Measurements from ENCODE around the gene TMTC1. TPM values are rescaled to one million over a fixed set of nuclear protein-coding genes. Genes with fewer than 3 reads are reported as not detected.

TMTC1 gene
- polyA plus RNA-seq, 6 donors from 2014 or later, result not detected

- Mint-ChIP-seq H3K4me3 (no peak overlapping the region), H3K27ac (no peak overlapping the region), H3K4me1 (no peaks in the 10 kb centered on the region), H3K27me3 (no peaks in the 10 kb centered on the region), H3K9me3 (peaks cover 0 to 14% (median 0%) of the 10 kb centered on the region in 7 donors), H3K36me3 (no peaks in the 10 kb centered on the region)
- no peak for ATAC-seq (ENCODE audit: low read depth in 2 of 2)
- DNase-seq, result no peak
Observed at GRCh38 chr12:29742646-29743045, 41.1 kb downstream of the TMTC1 start.

- DNase-seq, result no peak
- ATAC-seq (ENCODE audit: low read depth in 2 of 2), result no peak
- Mint-ChIP-seq H3K4me1 (no peaks in the 10 kb centered on the region), H3K27me3 (no peaks in the 10 kb centered on the region), H3K9me3 (peaks cover 0 to 14% (median 1%) of the 10 kb centered on the region in 7 donors), H3K27ac (no peak overlapping the region), H3K36me3 (no peaks in the 10 kb centered on the region), H3K4me3 (no peak overlapping the region)
Observed at GRCh38 chr12:29741342-29742241, 42.1 kb downstream of the TMTC1 start.

GRCh38 chr12:29739279-29739991 is 44.3 kb downstream of the TMTC1 start:
- Mint-ChIP-seq H3K27me3 (no peaks in the 10 kb centered on the region), H3K27ac (no peak overlapping the region), H3K4me3 (no peak overlapping the region), H3K9me3 (peaks cover 0 to 14% (median 0%) of the 10 kb centered on the region in 7 donors), H3K4me1 (no peaks in the 10 kb centered on the region), H3K36me3 (no peaks in the 10 kb centered on the region)
- ATAC-seq (ENCODE audit: low read depth in 2 of 2) (no peak), DNase-seq (no peak)

GRCh38 chr12:29738365-29738764 is 45.4 kb downstream of the TMTC1 start:
- DNase-seq, result no peak
- Mint-ChIP-seq H3K9me3 (peaks cover 0 to 14% (median 0%) of the 10 kb centered on the region in 7 donors), H3K4me1 (no peaks in the 10 kb centered on the region), H3K36me3 (no peaks in the 10 kb centered on the region), H3K27me3 (no peaks in the 10 kb centered on the region), H3K4me3 (no peak overlapping the region), H3K27ac (no peak overlapping the region)
- no peak for ATAC-seq (ENCODE audit: low read depth in 2 of 2)

- no peak for ATAC-seq (ENCODE audit: low read depth in 2 of 2)
- no peak overlapping the region for H3K27ac Mint-ChIP-seq
- no peaks in the 10 kb centered on the region for H3K27me3 Mint-ChIP-seq
- peaks cover 0 to 8% (median 0%) of the 10 kb centered on the region in 7 donors for H3K9me3 Mint-ChIP-seq
- no peak overlapping the region for H3K4me3 Mint-ChIP-seq
- DNase-seq, result no peak
- H3K36me3 Mint-ChIP-seq, result no peaks in the 10 kb centered on the region
- H3K4me1 Mint-ChIP-seq, result no peaks in the 10 kb centered on the region
Observed at GRCh38 chr12:29737644-29738043, 46.1 kb downstream of the TMTC1 start.

- H3K27me3 Mint-ChIP-seq, result no peaks in the 10 kb centered on the region
- DNase-seq (no peak), ATAC-seq (ENCODE audit: low read depth in 2 of 2) (no peak)
- H3K36me3 Mint-ChIP-seq, result no peaks in the 10 kb centered on the region
- H3K4me3 Mint-ChIP-seq, result no peak overlapping the region
- no peak overlapping the region for H3K27ac Mint-ChIP-seq
- H3K4me1 Mint-ChIP-seq, result no peaks in the 10 kb centered on the region
- H3K9me3 Mint-ChIP-seq, result peaks cover 0 to 2% (median 0%) of the 10 kb centered on the region in 7 donors
Observed at GRCh38 chr12:29735604-29736003, 48.1 kb downstream of the TMTC1 start.

- Mint-ChIP-seq H3K36me3 (no peaks in the 10 kb centered on the region), H3K4me1 (no peaks in the 10 kb centered on the region), H3K27ac (no peak overlapping the region), H3K27me3 (no peaks in the 10 kb centered on the region), H3K4me3 (no peak overlapping the region), H3K9me3 (peaks cover 0 to 2% (median 0%) of the 10 kb centered on the region in 7 donors)
- ATAC-seq (ENCODE audit: low read depth in 2 of 2), result no peak
- no peak for DNase-seq
Observed at GRCh38 chr12:29734734-29735133, 49.0 kb downstream of the TMTC1 start.

- no peak overlapping the region for H3K27ac Mint-ChIP-seq
- no peaks in the 10 kb centered on the region for H3K4me1 Mint-ChIP-seq
- ATAC-seq (ENCODE audit: low read depth in 2 of 2), result no peak
- H3K9me3 Mint-ChIP-seq, result peaks cover 0 to 2% (median 0%) of the 10 kb centered on the region in 7 donors
- no peaks in the 10 kb centered on the region for H3K36me3 Mint-ChIP-seq
- DNase-seq, result no peak
- H3K27me3 Mint-ChIP-seq, result no peaks in the 10 kb centered on the region
- no peak overlapping the region for H3K4me3 Mint-ChIP-seq
Observed at GRCh38 chr12:29734305-29734704, 49.4 kb downstream of the TMTC1 start.

GRCh38 chr12:29733501-29733900 is 50.2 kb downstream of the TMTC1 start:
- Mint-ChIP-seq H3K27me3 (no peaks in the 10 kb centered on the region), H3K4me3 (no peak overlapping the region), H3K27ac (no peak overlapping the region), H3K36me3 (no peaks in the 10 kb centered on the region), H3K4me1 (no peaks in the 10 kb centered on the region), H3K9me3 (peaks cover 0 to 4% (median 0%) of the 10 kb centered on the region in 7 donors)
- DNase-seq, result no peak
- ATAC-seq (ENCODE audit: low read depth in 2 of 2), result no peak

- Mint-ChIP-seq H3K9me3 (peaks cover 0 to 4% (median 0%) of the 10 kb centered on the region in 7 donors), H3K4me3 (no peak overlapping the region), H3K36me3 (no peaks in the 10 kb centered on the region), H3K27ac (no peak overlapping the region), H3K4me1 (no peaks in the 10 kb centered on the region), H3K27me3 (no peaks in the 10 kb centered on the region)
- ATAC-seq (ENCODE audit: low read depth in 2 of 2), result no peak
- DNase-seq, result no peak
Observed at GRCh38 chr12:29733060-29733459, 50.7 kb downstream of the TMTC1 start.

GRCh38 chr12:29732593-29732992 is 51.1 kb downstream of the TMTC1 start:
- Mint-ChIP-seq H3K27ac (no peak overlapping the region), H3K9me3 (peaks cover 0 to 4% (median 0%) of the 10 kb centered on the region in 7 donors), H3K27me3 (no peaks in the 10 kb centered on the region), H3K4me1 (no peaks in the 10 kb centered on the region), H3K4me3 (no peak overlapping the region), H3K36me3 (no peaks in the 10 kb centered on the region)
- no peak for DNase-seq
- ATAC-seq (ENCODE audit: low read depth in 2 of 2), result no peak

GRCh38 chr12:29732191-29732590 is 51.6 kb downstream of the TMTC1 start:
- no peak overlapping the region for H3K4me3 Mint-ChIP-seq
- peaks cover 0 to 4% (median 0%) of the 10 kb centered on the region in 7 donors for H3K9me3 Mint-ChIP-seq
- peak overlapping the region in 2 of 6 donors; percentile 0 to 71 for H3K27ac Mint-ChIP-seq
- no peaks in the 10 kb centered on the region for H3K27me3 Mint-ChIP-seq
- ATAC-seq (ENCODE audit: low read depth in 2 of 2) (no peak), DNase-seq (no peak)
- no peaks in the 10 kb centered on the region for H3K36me3 Mint-ChIP-seq
- H3K4me1 Mint-ChIP-seq, result no peaks in the 10 kb centered on the region

- Mint-ChIP-seq H3K27ac (no peak overlapping the region), H3K4me1 (no peaks in the 10 kb centered on the region), H3K4me3 (no peak overlapping the region), H3K36me3 (no peaks in the 10 kb centered on the region), H3K9me3 (peaks cover 0 to 4% (median 0%) of the 10 kb centered on the region in 7 donors), H3K27me3 (no peaks in the 10 kb centered on the region)
- ATAC-seq (ENCODE audit: low read depth in 2 of 2) (no peak), DNase-seq (no peak)
Observed at GRCh38 chr12:29731591-29731990, 52.2 kb downstream of the TMTC1 start.

- H3K4me1 Mint-ChIP-seq, result no peaks in the 10 kb centered on the region
- no peaks in the 10 kb centered on the region for H3K36me3 Mint-ChIP-seq
- no peak overlapping the region for H3K27ac Mint-ChIP-seq
- H3K4me3 Mint-ChIP-seq, result no peak overlapping the region
- peaks cover 0 to 4% (median 0%) of the 10 kb centered on the region in 7 donors for H3K9me3 Mint-ChIP-seq
- H3K27me3 Mint-ChIP-seq, result no peaks in the 10 kb centered on the region
- ATAC-seq (ENCODE audit: low read depth in 2 of 2) (no peak), DNase-seq (no peak)
Observed at GRCh38 chr12:29730481-29730880, 53.3 kb downstream of the TMTC1 start.
